HG03342 (cell line): ENCODE results near the gene SEC22C.
"Not testable (repeated sequence)": the region's sequence is repeated elsewhere in the genome, so short reads cannot be mapped to it uniquely, and the experiment has no call there.

Experiments used
- ATAC-seq: cut with Tn5 transposase; IDR thresholded peaks from one replicate; pipeline ENCODE4 v1.9.1; 2021; ENCODE audit warnings: mild to moderate bottlenecking, moderate library complexity; ENCODE audit not compliant: unreplicated experiment

Gene SEC22C

DNA sequence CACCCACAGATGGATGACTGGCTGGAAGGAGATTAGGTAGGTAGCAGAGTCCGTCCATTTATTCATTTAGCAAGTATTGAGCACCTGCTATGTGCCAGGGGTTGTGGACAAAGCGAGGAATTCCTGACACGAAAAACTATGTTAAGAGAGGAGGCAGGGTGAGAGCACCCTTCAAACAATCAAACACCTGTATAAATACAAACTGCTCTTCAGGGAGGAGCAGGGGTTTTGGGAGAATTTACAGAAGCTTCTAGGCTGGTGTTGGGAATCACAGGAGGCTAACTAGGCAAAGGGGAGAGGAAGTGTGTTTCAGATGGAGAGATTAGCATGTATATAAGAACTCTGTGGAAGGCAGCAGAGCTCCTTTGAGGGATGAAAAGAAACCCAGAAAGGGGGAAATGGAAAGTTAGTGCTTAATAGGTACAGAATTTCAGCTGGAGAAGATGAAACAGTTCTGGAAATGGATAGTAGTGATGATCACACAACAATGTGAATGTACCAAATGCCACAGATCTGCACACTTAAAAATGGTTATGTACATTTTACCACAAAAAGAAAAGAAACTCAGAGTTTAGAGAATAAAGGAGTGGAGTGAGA lies 805 bp upstream of the SEC22C start:
- no peak for ATAC-seq

DNA sequence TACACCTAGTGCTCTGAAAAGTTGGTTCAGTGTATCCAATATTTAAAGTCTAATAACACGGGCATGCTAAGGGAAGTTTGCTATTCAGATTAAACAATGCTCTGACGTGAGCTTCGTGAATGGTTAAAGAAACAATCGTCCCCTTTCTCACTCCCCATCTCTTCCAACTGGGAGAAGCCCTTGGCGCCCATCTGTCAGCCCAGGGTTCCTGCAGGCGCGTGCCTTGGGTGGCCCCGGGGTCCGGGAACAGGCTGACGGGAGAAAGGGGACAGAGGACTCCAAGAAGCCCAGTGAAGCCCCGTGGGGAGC lies 413 bp downstream of the SEC22C start:
- no peak for ATAC-seq

DNA sequence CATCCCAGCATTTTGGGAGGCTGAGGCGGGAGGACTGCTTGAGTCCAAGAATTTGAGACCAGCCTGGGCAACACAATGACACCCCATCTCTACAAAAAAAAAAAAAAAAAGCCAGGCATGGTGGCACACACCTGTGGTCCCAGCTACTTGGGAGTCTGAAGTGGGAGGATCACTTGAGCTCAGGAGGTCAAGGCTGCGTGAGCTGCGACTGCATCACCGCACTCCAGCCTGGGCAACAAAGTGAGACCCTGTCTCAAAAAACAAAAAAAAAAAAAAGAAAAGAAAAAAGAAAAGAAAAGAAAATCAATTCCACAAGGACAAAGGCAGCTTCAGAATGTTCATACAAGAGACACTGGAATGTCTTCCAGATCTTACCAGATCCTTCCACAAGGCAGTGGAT lies 2.4 kb downstream of the SEC22C start:
- not testable (repeated sequence) for ATAC-seq

DNA sequence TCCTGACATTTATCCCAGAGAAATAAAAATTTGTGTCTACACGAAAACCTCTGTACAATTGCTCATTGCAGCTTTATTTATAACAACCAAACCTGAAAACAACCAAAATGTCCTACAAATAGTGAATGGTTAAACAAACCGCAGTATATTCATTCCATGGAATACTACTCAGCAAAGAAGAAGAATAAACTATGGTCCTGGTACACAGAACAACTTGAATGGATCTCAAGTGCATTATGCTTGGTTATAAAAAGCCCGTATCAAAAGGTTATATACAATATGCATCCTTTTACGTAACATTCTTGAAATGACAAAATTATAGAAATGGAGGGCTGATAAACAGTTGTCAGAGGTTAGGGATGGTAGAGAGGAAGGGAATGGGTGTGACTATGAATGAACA lies 3.7 kb downstream of the SEC22C start:
- no peak for ATAC-seq

DNA sequence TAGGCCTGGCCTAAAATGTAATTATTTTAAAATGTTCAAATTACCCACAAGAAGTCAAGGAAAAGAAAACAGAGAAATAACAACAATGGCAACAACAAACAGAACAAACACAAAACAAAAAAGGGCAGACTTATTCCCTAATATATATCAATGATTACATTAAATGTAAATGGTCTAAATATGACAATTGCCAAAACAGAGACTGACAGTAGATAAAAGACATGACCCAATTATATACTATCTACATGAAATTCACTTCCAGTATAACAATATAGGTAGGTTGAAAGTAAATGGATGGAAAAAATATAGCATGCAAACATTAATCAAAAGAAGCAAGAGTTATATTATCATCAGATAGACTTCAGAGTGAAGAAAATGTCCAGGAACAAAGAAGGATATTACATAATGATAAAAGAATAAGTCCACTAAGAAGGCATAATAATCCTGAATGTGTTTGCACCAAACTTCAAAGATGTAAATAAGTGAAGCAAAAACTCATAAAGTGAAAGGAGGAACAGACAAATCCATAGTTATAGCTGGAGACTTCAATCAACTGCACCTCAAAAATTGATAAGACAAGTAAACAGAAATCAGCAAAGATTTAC lies 6.5 kb downstream of the SEC22C start:
- ATAC-seq = no peak

DNA sequence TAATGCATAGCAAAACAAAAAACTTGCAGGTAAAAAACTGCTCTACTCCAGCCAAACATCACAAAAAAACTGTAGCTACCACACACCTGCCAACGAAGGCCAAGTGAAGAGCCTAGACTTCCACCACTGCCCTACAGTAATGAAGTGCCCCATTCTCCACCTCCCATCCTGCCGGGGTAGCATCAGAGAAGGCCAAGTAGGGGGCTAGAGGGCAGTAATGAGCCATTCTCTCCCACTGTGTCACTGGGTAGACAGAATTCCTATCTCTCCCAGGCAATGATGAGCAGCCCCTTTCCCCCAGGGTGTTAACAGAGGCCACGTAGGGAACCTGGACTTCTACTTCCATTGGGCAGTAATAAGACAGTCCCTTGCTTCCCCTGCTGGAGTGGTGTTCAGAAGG lies 9.5 kb downstream of the SEC22C start:
- ATAC-seq = no peak

DNA sequence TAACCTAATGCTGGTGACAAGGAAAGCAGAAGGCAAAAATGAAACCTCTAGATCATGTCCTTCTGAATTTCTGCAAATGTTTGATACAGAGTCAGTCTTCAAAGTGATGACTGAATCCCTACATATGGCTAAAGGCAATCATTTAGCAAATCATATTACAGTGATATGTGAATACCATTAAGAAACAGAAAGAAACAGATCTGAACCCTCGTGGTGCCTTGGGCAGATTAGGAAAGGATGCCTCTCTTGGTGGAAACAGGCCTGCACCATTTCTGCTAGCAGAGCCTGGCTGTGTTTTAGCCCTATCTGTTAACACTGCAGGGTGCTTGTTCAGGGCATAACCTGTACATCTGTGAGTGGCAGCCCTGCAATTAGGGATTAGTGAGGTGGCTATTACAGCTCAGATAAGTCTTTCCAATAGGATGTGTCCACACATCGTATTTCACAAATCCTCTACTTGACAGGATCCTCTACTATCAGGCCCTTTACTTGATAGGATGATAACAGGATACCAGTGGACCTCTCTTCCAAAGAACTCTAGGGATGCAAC lies 12.1 kb downstream of the SEC22C start:
- ATAC-seq = no peak

DNA sequence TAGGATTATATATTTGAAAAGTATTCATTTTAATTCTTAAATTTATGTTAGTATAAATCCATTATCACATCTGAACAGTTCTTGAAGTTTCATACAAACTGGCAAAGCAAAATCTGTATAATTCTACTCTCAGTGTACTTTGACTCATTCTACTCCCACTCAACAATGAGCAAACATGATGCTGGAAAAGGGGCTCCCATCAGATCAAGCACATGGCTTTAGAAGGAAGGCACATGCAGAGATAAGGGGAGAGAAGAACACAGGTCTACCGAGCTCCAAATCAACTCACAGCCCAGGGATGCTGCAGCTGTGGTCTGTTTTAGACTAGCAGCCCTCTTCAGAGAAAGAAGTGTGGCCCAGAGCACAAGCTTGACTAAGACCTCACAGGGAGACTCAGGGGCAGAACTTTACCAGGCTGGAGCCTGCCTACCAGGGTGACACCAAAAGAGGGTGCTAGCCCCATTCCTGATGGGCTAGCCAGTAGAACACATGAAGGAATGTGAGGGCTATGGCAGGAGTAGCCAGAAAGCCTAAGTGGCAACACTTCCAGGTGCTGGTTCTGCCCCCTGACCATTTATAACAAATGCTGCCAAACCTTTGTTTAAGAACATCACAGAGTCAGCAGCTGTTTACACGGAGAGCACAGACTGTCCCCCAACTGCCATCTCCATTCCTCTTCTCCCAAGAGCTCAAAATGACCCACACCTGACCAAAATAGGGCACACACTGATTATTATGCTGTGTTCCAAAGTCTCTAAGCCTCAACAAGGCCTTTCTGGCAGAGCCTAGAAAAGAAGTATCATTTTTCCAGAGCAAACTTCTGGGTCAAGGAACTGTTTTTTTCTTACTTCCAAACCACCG lies 19.5 kb downstream of the SEC22C start:
- ATAC-seq = no peak

DNA sequence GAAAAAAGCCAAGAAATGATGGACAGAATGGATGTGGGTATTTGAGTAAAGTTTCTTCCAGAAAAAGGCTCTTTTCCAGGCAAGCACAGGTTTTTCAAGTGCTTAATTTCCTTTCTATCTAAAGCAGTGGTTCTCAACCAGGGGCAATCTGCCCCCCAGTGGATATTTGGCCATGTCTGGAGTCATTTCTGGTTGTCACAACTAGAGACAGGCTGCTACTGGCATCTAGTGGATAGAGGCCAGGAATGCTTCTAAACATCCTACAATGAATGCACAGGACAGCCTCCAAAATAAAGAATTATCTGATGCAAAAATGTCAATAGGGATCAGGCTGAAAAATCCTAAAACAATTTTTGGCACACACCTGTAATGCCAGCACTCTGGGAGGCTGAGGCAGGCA lies 23.9 kb downstream of the SEC22C start:
- ATAC-seq = no peak

DNA sequence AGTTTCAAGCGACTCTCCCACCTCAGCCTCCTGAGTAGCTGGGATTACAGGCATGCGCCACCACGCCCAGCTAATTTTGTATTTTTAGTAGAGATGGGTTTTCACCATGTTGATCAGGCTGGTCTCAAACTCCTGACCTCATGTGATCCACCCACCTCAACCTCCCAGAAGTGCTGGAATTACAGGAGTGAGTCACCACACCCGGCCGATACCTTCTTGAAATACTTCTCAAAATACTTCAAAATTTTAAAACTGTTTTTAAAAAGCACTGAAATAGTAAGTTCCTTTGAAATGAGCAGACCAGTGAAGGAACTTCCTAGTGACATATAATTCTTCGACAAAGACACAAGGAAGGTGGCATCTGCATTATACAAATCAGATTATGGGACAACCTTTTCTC lies 24.9 kb downstream of the SEC22C start:
- not testable (repeated sequence) for ATAC-seq

DNA sequence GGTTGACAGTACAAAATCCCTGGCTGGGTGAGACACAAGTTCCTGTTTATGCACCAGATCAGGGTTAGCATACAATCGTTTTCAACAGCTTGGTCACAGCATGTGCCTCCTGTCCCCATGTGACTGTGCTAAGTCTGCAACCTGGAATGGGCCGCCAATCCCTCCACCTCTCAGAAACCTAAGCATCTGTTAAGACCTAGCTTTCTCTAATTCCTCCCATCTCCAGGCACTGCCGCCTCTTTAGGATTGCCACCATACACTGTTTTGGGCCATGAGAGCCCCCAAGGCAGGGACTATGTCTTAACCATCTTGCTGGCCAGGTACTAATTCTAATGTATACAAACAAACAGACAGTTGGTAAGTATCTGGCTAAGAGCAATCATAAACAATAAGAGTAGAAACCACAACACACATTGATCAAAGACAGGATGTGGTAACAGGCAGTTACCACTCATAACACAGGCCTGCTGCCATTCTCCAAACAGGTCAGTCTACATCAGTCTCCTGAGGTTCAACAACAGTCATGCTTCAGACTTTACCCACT lies 25.6 kb downstream of the SEC22C start:
- peak; percentile 84 for ATAC-seq

DNA sequence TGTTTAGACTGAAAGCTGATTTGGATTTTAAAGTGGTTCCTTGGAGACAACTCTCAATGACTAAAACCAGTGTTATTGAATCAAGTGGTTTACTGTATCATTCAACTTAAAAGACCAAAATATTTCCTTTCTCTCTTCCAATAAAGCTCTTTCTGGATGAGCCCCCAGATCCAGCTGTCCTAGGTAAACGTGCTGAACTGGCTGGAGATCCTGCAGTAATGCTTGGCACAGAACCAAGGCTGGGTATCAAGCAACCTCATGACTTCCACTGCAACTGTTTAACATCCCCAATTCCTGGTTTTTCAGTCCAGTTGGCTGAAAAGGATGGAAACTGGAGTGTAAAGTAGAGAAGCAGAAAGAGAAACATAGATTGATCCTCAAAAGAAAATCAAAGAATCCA lies 28.9 kb downstream of the SEC22C start:
- no peak for ATAC-seq

DNA sequence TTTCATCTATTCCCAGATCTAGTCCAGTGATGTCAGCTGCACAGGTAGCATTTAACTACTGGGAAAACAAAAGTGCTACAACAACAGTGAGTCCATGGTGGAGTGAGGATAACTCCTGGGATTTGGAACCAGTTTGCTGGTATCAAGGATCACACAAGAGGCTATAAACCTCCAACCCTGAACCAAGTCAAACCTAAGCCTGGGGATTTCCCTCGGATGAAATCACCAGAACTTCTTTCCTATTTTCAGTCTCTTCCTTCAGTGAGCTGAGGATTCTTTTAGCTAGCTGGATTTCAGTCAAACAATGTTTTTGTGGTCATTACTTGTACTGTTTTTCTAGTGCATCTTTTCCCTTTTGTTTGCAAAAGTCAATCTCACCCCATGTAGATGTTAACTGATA lies 31.5 kb downstream of the SEC22C start:
- no peak for ATAC-seq

DNA sequence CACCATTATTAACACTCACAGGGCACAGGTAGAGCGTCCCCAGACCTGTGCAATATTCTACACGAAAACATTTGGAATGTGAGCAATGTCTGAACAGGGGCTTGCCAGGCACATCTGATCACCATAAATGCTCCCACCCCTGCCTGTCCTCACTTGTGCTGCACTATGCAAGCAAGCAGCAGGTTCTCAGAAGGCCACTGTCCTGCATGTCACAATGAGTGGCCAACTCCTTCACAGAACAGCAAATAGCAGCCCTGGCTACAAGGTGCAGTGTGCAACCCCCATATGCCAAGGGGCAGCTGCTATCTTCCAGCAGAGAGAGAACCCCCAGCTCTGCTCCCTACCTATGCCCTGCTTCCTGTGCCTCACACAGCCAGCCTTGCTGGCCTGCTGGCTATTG lies 32.6 kb downstream of the SEC22C start:
- ATAC-seq = no peak

DNA sequence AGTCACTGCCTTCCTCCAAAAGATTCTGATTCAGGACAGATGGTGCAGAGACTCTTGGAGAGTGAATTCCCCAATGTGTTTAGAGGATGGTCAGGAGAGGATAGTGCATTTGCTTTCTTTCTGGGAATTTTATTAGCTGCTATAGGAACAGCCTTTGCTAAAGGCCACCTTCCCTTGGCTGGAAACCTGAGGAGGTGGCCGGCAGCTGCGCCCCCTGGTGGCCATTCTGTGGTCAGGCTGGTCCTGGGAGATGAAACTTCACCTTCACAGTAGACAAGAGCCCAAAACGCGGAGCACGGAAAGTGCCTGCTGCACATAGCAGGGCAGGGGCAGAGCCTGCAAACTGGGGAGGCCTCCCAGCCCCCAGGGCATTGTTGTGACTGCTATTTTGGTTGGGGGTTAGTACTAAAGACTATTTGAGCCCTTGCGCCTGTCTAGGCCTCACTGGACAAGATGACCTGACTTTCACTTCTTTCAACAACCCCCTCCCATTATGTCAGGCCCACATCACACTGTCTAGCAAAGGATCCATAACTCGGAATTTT lies 34.3 kb downstream of the SEC22C start:
- ATAC-seq = peak; percentile 57

DNA sequence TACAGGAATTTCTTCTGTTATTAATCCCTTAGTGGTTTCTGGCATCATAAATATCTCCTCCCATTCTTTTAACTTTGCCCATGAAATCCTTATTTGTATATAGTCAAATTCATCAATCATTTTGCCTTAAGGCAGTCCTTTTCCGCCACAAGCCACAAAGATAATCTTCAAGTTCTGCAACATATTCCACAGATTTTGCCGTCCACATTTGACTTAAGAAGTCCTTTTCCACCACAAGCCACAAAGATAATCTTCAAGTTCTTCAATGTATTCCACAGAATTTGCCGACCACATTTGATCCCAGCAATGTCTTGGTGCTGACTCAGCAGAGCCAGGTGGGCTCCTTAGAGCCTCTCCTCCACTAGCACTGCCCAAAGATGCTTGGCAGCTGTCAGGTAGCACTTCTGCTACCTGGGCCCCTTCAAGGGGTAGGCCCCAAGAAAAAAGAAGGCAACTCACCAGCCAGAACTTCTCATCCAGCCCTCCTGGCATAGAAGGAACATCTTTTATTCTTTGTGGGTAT lies 35.0 kb downstream of the SEC22C start:
- no peak for ATAC-seq

DNA sequence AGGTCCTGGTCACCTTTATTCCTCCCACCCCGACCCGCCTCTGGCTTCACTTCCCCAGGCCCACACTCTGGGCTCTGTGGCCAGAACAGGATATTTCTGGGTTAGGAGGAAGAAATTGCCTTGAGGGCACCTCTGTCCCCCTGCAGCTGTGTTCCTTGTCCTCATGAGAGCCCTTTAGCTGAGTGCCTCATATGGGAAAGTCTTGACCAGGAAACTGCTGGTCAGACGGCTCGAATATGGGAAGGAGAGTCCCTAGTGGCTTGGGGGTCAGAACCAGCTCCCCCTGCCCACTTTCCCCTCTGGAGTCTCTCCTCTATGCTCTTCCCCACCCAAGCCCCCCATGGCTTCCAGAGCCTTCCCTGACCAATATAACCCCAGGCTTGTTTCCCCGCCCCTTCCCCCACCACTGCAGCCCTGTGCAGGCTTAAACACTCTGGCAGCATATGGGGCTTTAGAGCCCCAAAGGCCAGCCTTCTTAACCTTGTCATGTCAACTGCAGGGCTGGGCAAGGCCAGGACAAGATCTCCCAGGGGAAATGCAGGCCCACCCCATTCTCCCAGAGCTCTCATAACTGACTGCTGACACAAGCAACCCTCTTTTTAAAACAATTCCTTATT lies 36.4 kb downstream of the SEC22C start:
- no peak for ATAC-seq

DNA sequence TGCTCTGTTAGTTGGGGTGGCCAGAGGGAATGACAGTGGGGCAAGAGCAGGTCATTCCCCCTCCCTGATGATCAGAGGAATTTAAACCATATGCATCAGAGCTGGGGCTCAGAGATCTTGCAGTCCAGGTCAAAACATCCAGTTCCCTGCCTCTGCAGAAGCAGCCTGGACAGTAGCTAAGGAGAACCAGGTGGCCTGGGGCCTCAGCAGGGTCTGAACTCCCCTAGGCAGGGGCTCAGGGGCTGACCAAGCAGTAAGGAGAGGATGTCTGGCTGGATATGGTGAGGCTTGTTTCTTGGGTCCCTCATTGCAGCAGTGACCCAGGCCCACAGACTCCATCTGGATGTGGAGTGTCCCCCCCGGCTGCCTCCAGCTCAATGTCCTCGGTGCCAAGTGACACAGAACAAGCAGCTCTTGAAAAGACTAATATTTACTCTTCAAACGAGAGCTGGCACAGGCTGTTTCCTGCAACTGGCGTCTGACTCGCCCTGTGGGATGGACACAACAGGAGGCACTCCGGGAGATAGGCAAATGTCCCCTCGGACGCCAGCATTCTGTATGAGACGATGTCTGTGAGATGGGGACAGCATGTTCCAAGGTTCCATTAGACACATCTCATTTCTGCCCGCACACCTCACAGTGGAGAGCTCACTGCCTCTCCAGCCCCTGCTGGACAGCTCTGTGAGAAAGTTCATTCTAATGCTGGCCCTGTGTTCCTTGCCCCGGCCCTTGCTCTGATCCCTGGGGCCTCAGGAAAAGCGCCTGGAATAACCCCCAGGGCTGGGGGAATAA lies 37.1 kb downstream of the SEC22C start:
- ATAC-seq = no peak

DNA sequence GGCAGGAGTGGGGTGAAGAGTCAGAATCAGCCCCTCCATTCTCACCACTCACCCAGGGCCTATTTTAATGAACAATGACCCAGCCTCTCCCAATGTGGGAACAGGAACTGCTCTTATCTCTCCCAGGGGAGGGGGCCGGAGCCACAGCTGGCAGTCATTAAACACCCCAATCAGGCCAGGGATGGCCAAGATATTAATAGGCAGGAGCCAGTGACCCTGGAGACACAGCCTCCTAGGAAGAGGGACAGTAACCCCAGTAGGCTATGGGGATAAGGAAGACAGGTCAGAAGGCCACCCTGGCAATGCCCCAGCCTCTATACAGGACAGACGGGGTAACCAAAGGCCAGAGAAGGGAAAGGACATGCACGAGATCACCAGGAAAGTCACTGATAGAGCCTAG lies 40.7 kb downstream of the SEC22C start:
- ATAC-seq = no peak
